Transverse colon (tissue), 4 donors: ENCODE results near the gene DMXL1.

Source experiments
- CTCF ChIP-seq, 5 experiments: fragments of 200-600 bp in 3 of 5; fragments of 450-650 bp in 2 of 5; sonication (generic) in 3 of 5; IDR thresholded peaks; 1 replicate in 2 of 5; 2 replicates in 3 of 5; pipeline ENCODE4 v1.5.1; 2016 to 2017; ENCODE audit warnings: antibody characterized with exemption in 5 of 5, inconsistent platforms in 3 of 5, mild to moderate bottlenecking in 2 of 5, moderate library complexity in 1 of 5
- EP300 ChIP-seq: sonication (generic); formaldehyde crosslinking; IDR thresholded peaks from one replicate; pipeline ENCODE4 v1.6.1; 2017; ENCODE audit warnings: antibody characterized with exemption, low read depth
- POLR2AphosphoS5 ChIP-seq, 3 donors: sonication (generic); formaldehyde crosslinking; IDR thresholded peaks; one replicate each; pipeline ENCODE4 v1.6.1; 2016; ENCODE audit warnings: antibody characterized with exemption in 3 of 3

- no peak for TF ChIP-seq EP300
- TF ChIP-seq POLR2AphosphoS5 (IDR thresholded peaks at IDR 0.05) = no peak
- no peak for TF ChIP-seq CTCF (IDR thresholded peaks at IDR 0.05)
These were observed 141.1 kb downstream of the DMXL1 start for GRCh38 chr5:119212026-119212425.
